B cell (primary cell): ENCODE results near the gene CKMT1B. TPM values are rescaled to one million over a fixed set of nuclear protein-coding genes. Genes with fewer than 3 reads are reported as not detected.
"Not testable (repeated sequence)": the region's sequence is repeated elsewhere in the genome, so short reads cannot be mapped to it uniquely, and the experiment has no call there.

ENCODE experiments used
- ATAC-seq: fragments of 200-7000 bp; cut with Tn5 transposase; one replicate; pipeline ENCODE4 v1.10.0; 2021; ENCODE audit warnings: low read depth, mild to moderate bottlenecking, moderate number of reproducible peaks, moderate library complexity
- CTCF ChIA-PET: fragments of 350-600 bp; sonication (Branson Sonifier 250); formaldehyde crosslinking; loops from one replicate; lab custom pipeline; 2021; ENCODE audit warnings: antibody characterized with exemption, inconsistent platforms; lab: Charles Lee
- POLR2A ChIA-PET: fragments of 350-600 bp; sonication (Branson Sonifier 250); formaldehyde crosslinking; loops from one replicate; lab custom pipeline; 2021; ENCODE audit warnings: antibody characterized with exemption; lab: Charles Lee
- DNase-seq: peaks from one replicate; pipeline ENCODE4 v3.0.0; 2013
- H2AFZ ChIP-seq: 2 replicates; pipeline ENCODE4 v1.6.1; 2012; ENCODE audit warnings: mild to moderate bottlenecking, low read depth, low read length; ENCODE audit not compliant: insufficient read depth, poor library complexity, severe bottlenecking
- H3K27ac ChIP-seq, 2 donors: 1 replicate in 1 of 2; 2 replicates in 1 of 2; pipeline ENCODE4 v1.5.1; 2012 to 2013; ENCODE audit warnings: low read length in 2 of 2, mild to moderate bottlenecking in 2 of 2, moderate library complexity in 1 of 2
- H3K27me3 ChIP-seq, 4 experiments: fragments of 200-600 bp in 1 of 4; sonication (generic) in 1 of 4; replicated peaks in 1 of 4; 1 replicate in 2 of 4; 2 replicates in 2 of 4; pipeline versions ENCODE4 v1.6.1 to v1.7.0; 2013 to 2016; ENCODE audit warnings: low read length in 3 of 4, mild to moderate bottlenecking in 2 of 4, mixed read lengths in 1 of 4, moderate library complexity in 1 of 4; ENCODE audit not compliant: insufficient read depth in 4 of 4, control insufficient read depth in 3 of 4; ENCODE audit errors: control extremely low read depth in 1 of 4
- H3K36me3 ChIP-seq, 2 experiments: replicated peaks in 1 of 2; 1 replicate in 1 of 2; 2 replicates in 1 of 2; pipeline versions ENCODE4 v1.6.1 to v1.7.1; 2013; ENCODE audit warnings: low read length in 1 of 2; ENCODE audit not compliant: insufficient read depth in 2 of 2, control insufficient read depth in 1 of 2; ENCODE audit errors: control extremely low read depth in 1 of 2, extremely low read depth in 1 of 2
- H3K4me1 ChIP-seq, 2 donors: fragments of 200-600 bp in 1 of 2; sonication (generic) in 1 of 2; 1 replicate in 1 of 2; 2 replicates in 1 of 2; pipeline versions ENCODE4 v1.5.1 to v1.6.1; 2013 to 2017; ENCODE audit warnings: low read length in 2 of 2; ENCODE audit not compliant: control insufficient read depth in 2 of 2, insufficient read depth in 2 of 2
- H3K4me2 ChIP-seq: replicated peaks from 2 replicates; pipeline ENCODE3; 2012; ENCODE audit warnings: mild to moderate bottlenecking, low read depth, low read length; ENCODE audit not compliant: poor library complexity, severe bottlenecking
- H3K4me3 ChIP-seq, 5 experiments: fragments of 200-600 bp in 1 of 5; sonication (generic) in 1 of 5; 1 replicate in 3 of 5; 2 replicates in 2 of 5; pipeline versions ENCODE4 v1.5.1 to v1.7.0; 2011 to 2016; ENCODE audit warnings: low read length in 4 of 5, mild to moderate bottlenecking in 4 of 5, low read depth in 2 of 5, control low read depth in 1 of 5, moderate library complexity in 1 of 5; ENCODE audit not compliant: insufficient read depth in 1 of 5; ENCODE audit errors: control extremely low read depth in 1 of 5, extremely low read depth in 1 of 5
- H3K79me2 ChIP-seq: fragments of 200-600 bp; sonication (generic); one replicate; pipeline ENCODE4 v1.6.0; 2016; ENCODE audit warnings: low read length; ENCODE audit not compliant: control insufficient read depth, insufficient read depth
- H3K9ac ChIP-seq: fragments of 200-600 bp; sonication (generic); 2 replicates; pipeline ENCODE4 v1.6.1; 2017; ENCODE audit warnings: mild to moderate bottlenecking, low read length, moderate library complexity
- H3K9me3 ChIP-seq, 3 donors: one replicate each; pipeline versions ENCODE4 v1.6.1 to v1.7.1; 2013; ENCODE audit warnings: low read length in 2 of 3; ENCODE audit not compliant: control insufficient read depth in 2 of 3, insufficient read depth in 1 of 3; ENCODE audit errors: control extremely low read depth in 1 of 3
- H4K20me1 ChIP-seq: 2 replicates; pipeline ENCODE4 v1.6.0; 2012; ENCODE audit warnings: mild to moderate bottlenecking, low read length; ENCODE audit not compliant: insufficient read depth, control insufficient read depth, poor library complexity, severe bottlenecking
- H3K27ac Mint-ChIP-seq: one replicate; pipeline ENCODE4 v1.8.0; 2021; ENCODE audit warnings: mixed read lengths
- H3K27me3 Mint-ChIP-seq: one replicate; pipeline ENCODE4 v1.8.0; 2021; ENCODE audit warnings: mixed read lengths
- H3K4me1 Mint-ChIP-seq: one replicate; pipeline ENCODE4 v1.8.0; 2021; ENCODE audit warnings: mixed read lengths
- H3K4me3 Mint-ChIP-seq: one replicate; pipeline ENCODE4 v1.8.0; 2021; ENCODE audit warnings: mixed read lengths
- H3K9me3 Mint-ChIP-seq: one replicate; pipeline ENCODE4 v1.8.0; 2022; ENCODE audit warnings: mixed read lengths; ENCODE audit not compliant: insufficient read depth
- WGBS: methylation state at CpG from one replicate; pipeline ENCODE4 v1.1.5; 2013; ENCODE audit warnings: missing lambda C conversion rate; ENCODE audit not compliant: insufficient coverage; 5-methylcytosine and 5-hydroxymethylcytosine counted together
- intact Hi-C: fragments of 100-400 bp; cut with micrococcal nuclease; formaldehyde crosslinking; loops from one replicate; pipeline ENCODE4 v1.10.0; 2022
- polyA plus RNA-seq: library from polyadenylated mRNA; depleted of rRNA; stranded (reverse); fragments of >200 nt; gene quantifications from 2 replicates; pipeline ENCODE4 v1.2.3, GENCODE V29; 2012
- total RNA-seq, 2 donors: library from RNA; stranded (reverse); fragments of 120-200 nt in 1 of 2; gene quantifications; 1 replicate in 1 of 2; 2 replicates in 1 of 2; pipeline versions ENCODE4 v1.2.3 to v1.2.4, GENCODE V29; 2013 to 2022

CKMT1B gene
- total and polyA plus RNA-seq, 2 donors (not counting 1 experiment from before 2014, with no cell fraction given), result not detected

DNA sequence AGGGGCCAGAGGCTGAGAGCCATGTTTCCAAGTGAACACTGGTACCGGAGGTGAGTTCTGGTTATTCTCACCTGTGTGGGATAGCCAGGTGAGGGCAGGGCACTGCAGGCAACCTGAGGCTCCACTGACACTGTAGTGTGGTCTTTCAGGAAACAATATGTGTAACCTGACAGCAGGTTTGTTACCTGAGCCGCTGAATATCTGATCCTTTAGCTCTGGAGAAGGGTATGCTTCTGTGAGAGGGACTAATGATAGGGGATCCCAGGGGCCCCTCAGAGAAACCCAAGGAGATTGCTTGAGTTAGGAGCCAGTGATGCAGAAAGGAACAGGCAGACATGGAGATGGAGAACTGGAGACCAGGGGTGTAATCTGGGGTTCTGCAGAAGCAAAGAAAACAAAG lies 24.9 kb downstream of the CKMT1B start, which contains the start of gene STRC:
Gene STRC, minus strand, starts transcription at position 101 of the 400 bp plus-strand sequence. Its CDS starts 78 bp downstream, at position 23.
- CTCF ChIA-PET, H4K20me1 ChIP-seq, H3K27ac ChIP-seq, H3K27me3 ChIP-seq, H3K4me3 ChIP-seq, H3K4me1 ChIP-seq, H2AFZ ChIP-seq, H3K9me3 Mint-ChIP-seq, POLR2A ChIA-PET, H3K9me3 ChIP-seq, H3K27ac Mint-ChIP-seq, H3K4me3 Mint-ChIP-seq, H3K9ac ChIP-seq, H3K4me1 Mint-ChIP-seq, intact Hi-C loops, ATAC-seq, H3K79me2 ChIP-seq, H3K36me3 ChIP-seq, DNase-seq, H3K4me2 ChIP-seq, H3K27me3 Mint-ChIP-seq: not testable (repeated sequence)
- WGBS, result no CpG with 5 or more reads among the region's 2 CpGs

DNA sequence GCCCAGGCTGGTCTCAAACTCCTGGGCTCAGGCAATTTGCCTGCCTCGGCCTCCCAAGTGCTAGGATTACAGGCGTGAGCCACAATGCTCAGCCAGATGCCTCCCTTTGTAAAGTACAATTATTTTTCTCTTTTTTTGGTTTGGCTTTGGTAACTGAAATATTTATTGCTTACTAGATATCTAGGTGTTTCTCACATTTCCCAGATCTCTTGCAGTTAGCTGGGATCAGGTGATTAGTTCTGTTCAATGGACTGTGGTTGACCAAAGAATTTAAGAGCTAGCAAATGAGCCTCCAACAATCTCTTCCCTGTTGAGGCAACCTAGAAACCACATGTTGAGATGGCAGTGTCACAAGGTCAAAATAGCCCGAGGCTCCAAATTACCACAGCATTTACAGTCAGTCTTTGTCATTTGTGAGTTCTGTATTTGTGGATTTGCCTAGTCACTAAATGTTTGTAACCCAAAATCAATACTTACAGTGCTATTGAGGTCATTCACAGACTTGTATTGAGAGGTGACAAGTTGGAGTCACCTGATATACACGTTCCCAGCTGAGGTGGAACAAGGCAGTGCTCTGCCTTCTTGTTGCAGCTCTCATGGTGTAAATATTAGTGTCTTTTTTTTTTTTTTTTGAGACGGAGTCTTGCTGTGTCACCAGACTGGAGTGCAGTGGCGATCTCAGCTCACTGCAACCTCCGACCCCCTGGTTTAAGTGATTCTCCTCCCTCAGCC lies 28.4 kb downstream of the CKMT1B start:
- H3K27ac ChIP-seq, H4K20me1 ChIP-seq, H3K27me3 ChIP-seq, H2AFZ ChIP-seq, intact Hi-C loops, H3K4me2 ChIP-seq, DNase-seq, POLR2A ChIA-PET, H3K9ac ChIP-seq, ATAC-seq, H3K4me3 Mint-ChIP-seq, H3K9me3 ChIP-seq, H3K9me3 Mint-ChIP-seq, H3K4me3 ChIP-seq, H3K36me3 ChIP-seq, H3K4me1 Mint-ChIP-seq, H3K79me2 ChIP-seq, CTCF ChIA-PET, H3K27ac Mint-ChIP-seq, H3K4me1 ChIP-seq: not testable (repeated sequence)
- peaks cover 11% of the 10 kb centered on the region for H3K27me3 Mint-ChIP-seq
- no CpG with 5 or more reads among the region's 7 CpGs for WGBS
